ENCODE results near the gene COA4.

The COA4 gene

DNA sequence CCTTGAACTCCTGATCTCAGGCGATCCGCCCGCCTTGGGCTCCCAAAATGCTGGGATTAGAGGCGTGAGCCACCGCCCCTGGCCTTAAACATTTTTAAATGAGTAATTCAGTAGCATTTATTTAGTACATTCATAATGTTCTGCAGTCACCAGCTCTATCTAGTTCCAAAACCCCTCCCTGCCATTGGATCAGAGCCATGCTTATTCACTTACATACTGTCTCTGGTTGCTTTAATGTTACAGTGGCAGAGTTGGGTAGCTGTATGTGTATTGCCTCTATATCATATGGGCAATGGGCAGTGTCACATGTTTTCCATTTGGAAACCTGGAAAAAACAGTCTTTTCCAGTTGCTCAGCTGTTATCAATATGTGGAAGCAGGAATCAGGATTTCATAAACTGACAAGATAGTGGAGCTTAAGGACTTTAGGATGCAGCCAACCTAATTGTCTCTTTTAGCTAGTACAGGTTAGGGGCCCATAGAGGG is 10.5 kb downstream of the COA4 start:
- DNase-seq (ENCODE audit: low read depth in 2 of 2) = no peak

DNA sequence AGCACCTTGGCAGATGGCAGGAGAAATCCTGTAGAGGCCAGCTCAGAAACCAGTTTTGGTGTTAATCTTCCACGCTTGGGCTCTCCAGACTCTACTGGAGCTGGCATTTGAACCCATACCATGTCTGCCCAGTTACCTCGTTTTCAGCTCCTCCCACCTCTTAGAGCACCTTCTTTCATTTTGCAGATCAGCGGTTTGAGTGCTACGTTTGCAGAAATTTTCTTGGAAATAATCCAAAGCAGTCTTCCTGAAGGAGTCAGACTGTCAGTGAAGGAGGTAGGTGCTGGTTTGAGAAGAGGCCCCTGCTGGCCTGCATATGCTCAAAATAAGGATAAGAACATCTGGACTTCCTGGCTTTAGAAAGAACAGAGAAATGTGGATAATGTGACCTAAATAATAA is 13.7 kb downstream of the COA4 start:
- DNase-seq (ENCODE audit: low read depth in 2 of 2) = no peak

DNA sequence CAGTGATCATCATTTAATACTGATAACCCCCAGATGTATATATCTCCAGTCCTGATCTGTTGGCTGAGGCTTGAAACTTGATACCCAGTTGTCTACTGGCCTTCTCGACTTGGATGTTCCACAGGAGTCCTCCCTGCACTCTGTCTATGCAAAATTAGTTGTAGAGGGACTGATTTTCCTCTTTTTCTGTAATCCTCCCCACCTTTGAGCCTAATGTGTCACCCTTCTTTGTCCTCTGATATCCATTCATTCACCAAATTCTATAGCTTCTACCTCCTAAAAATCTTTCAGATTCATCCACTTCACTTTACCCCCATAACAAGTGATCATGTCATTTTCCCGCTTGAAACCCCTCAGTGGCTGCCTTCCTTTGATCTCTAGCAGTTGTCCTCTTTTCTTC is 16.4 kb downstream of the COA4 start:
- DNase-seq (ENCODE audit: low read depth in 2 of 2) = no peak

GRCh38 chr11:73859671-73860070 is 17.0 kb downstream of the COA4 start:
- DNase-seq (ENCODE audit: low read depth in 2 of 2) = no peak

- DNase-seq (ENCODE audit: low read depth in 2 of 2) = no peak
Observed at GRCh38 chr11:73856031-73856567, 20.5 kb downstream of the COA4 start.

- DNase-seq (ENCODE audit: low read depth in 2 of 2) = no peak
Observed at GRCh38 chr11:73854680-73855079, 22.0 kb downstream of the COA4 start.

GRCh38 chr11:73852049-73852448 is 24.6 kb downstream of the COA4 start:
- DNase-seq (ENCODE audit: low read depth in 2 of 2) = no peak

GRCh38 chr11:73851046-73851764 is 25.4 kb downstream of the COA4 start:
- DNase-seq (ENCODE audit: low read depth in 2 of 2) = no peak

- no peak for DNase-seq (ENCODE audit: low read depth in 2 of 2)
Observed at GRCh38 chr11:73839123-73839457, 37.6 kb downstream of the COA4 start.

GRCh38 chr11:73838443-73839122 is 38.1 kb downstream of the COA4 start:
- DNase-seq (ENCODE audit: low read depth in 2 of 2) = no peak

DNA sequence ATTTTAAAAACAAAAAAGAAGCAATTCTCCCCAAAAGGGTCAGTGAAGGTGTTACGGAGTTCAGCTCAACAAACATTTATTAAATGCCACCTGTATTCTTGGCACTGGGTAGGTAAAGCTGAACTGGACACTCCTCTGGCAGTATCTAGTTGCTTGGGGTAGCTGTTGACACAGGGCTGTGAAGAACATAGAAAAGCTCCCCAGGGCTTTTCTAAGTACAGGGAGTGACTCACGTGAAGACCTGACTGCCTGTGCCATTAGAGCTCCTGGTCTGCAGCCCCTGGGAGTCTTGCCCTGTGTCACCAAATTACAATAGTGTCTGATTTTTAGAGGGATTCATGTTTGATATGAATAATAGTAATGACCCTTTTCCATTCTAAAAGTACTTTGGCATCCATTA is 43.6 kb downstream of the COA4 start:
- DNase-seq (ENCODE audit: low read depth in 2 of 2) = no peak

DNA sequence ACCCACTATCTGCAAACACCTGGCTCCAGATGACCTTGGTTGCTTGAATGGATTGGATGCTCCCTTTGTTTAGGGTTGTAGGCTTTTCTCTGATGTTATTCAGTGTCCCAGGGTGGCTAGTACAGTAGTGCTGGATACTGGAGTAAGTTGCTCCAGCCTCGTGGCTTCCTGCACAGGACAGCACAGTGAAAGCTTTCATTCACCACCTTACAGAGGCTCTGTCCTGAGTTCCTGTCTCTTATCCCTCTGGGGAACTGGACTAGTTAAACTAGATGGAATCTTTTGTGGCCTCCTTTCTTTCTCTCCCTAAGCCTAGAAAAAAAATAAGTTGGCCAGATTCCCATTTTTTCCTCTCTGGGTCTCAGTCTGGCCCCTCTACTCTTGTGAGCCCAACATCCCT is 46.4 kb downstream of the COA4 start:
- no peak for DNase-seq (ENCODE audit: low read depth in 2 of 2)
